ENCODE measurements around the gene LIMS2. TPM values are rescaled to one million over a fixed set of nuclear protein-coding genes. Genes with fewer than 3 reads are reported as not detected.

The LIMS2 gene
- total RNA-seq, 1 donor from 2014 or later, result 171 TPM

DNA sequence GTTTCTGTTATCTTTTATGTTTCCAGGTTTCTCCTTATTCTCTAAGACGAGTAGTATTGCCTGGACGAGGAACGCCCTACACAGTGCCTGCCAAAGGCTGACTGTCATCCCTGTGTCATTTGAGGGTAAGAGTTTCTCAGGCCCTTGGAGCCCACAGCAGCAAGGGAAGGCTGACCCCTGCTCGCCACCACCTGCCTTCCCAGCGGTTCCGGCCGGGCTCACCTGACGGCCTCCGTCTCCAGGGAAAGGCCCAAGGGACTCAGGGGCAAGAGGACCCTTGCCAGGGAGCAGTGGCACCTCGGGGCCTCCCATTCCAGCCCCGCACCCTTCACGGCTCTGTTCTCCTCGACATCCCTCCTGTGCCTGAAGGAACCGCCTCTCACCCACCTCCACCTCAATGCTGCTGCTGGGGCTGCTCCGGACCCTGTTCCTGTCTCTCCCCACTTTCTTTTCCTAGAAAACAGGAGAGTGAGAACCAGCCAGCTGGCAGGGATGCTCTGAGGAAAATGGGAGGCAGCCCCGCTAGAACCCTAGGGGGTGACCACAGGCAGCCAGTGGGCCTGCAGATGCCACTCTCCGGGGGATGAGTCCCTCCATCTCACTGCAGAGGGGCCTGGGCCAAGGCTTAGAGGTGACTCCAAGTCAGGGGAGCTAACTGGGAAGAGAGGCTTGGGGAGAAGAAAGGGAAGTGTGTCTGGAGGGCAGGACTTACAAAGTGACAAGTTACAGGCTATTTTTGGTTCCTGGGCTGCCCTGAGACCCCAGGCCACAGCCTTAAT is 1.9 kb downstream of the LIMS2 start:
- DNase-seq (ENCODE audit: low spot score), result no peak
- Mint-ChIP-seq H3K36me3 (ENCODE audit: low read depth) (peaks cover 6% of the 10 kb centered on the region), H3K27ac (ENCODE audit: unreplicated experiment) (peak overlapping the region; percentile 92), H3K9me3 (ENCODE audit: low read depth) (no peaks in the 10 kb centered on the region), H3K27me3 (ENCODE audit: low read depth) (no peaks in the 10 kb centered on the region), H3K4me3 (ENCODE audit: unreplicated experiment) (peak overlapping the region; percentile 96), H3K4me1 (ENCODE audit: low read depth) (peaks cover 62% of the 10 kb centered on the region)
- TF ChIP-seq, protein P1, sequence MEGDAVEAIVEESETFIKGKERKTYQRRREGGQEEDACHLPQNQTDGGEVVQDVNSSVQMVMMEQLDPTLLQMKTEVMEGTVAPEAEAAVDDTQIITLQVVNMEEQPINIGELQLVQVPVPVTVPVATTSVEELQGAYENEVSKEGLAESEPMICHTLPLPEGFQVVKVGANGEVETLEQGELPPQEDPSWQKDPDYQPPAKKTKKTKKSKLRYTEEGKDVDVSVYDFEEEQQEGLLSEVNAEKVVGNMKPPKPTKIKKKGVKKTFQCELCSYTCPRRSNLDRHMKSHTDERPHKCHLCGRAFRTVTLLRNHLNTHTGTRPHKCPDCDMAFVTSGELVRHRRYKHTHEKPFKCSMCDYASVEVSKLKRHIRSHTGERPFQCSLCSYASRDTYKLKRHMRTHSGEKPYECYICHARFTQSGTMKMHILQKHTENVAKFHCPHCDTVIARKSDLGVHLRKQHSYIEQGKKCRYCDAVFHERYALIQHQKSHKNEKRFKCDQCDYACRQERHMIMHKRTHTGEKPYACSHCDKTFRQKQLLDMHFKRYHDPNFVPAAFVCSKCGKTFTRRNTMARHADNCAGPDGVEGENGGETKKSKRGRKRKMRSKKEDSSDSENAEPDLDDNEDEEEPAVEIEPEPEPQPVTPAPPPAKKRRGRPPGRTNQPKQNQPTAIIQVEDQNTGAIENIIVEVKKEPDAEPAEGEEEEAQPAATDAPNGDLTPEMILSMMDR (IDR thresholded peaks at IDR 0.05), result no peak

DNA sequence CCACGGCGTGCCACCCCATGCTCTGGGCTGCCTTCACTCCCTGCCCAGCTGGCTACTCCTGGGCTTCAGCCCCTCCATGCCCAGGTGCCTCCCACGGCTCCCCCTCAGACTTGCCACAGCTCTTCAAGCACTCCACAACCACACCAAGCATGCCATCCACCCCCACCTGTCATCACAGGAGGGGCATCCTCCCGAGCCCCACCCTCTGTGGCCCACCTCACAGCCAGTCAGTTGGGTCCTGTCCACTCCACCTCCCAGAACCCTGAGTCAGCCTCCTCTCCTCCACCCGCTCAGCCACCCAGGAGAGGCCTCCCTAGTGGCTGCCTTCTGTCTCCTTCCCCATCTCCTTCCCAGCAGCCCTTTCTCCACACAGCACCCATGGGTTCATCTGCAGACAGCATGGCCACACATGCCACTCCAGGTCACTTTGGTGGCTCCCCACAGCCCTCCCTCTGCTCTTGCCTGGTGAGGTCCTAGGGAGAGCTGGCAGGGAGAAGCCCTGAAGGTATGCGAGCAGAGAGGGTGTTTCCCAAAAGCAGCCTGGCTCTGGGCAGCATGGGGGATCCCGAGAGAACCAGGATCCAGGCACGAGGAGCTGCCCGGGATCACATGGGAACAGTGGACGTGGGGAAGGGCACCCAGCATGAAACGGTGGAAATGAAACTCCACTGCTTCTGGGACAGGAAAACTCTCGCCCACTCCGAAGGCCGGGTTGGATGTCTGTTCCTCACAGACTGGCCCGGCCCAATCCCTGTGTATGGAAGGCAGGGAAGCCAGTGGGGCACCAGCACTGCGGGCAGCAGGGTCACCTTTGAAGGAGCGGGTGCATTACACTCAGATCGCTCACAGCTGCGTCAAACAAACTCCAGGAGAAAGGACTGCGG is 2.7 kb downstream of the LIMS2 start:
- H3K27ac Mint-ChIP-seq (ENCODE audit: unreplicated experiment), result peak overlapping the region; percentile 92
- no peaks in the 10 kb centered on the region for H3K9me3 Mint-ChIP-seq (ENCODE audit: low read depth)
- H3K36me3 Mint-ChIP-seq (ENCODE audit: low read depth), result peaks cover 6% of the 10 kb centered on the region
- TF ChIP-seq, protein P1 (IDR thresholded peaks at IDR 0.05), result no peak
- peaks cover 64% of the 10 kb centered on the region for H3K4me1 Mint-ChIP-seq (ENCODE audit: low read depth)
- peak overlapping the region; percentile 96 for H3K4me3 Mint-ChIP-seq (ENCODE audit: unreplicated experiment)
- no peak for DNase-seq (ENCODE audit: low spot score)
- H3K27me3 Mint-ChIP-seq (ENCODE audit: low read depth), result no peaks in the 10 kb centered on the region

DNA sequence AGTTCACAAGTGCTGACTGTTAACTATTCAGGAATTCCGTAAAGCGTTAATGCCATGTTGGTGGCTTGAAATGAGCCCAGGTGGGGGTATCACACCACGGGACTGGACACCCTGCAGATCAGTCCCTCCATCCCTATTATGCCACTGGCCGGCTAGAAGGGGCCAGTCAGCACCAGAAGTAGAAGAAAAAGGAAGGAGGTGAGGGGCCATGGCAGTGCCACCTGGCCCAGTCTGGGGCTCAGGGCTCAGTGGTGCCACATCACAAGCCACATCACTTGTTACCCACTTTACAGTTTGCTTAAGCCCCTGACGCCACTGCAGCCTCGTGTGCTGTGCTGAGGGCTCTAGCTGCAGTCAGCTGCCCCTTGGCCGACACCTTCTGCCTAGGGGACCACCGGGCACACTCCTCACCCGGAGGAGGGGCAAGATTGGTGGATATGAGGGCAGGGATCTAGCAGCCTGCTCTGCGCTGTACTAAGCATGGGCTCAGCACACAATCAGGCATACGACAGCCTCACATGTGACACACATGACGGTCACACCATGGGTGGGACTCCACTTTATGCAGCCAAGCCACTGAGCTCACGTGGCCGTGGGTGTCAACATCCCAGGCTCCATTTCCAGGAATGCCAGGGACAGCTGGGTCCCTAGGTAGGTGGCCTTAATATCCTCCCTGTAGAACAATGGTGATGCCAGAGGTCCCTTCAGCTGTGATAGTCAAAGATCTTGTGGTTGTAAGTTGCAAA is 3.6 kb downstream of the LIMS2 start:
- Mint-ChIP-seq H3K27me3 (ENCODE audit: low read depth) (no peaks in the 10 kb centered on the region), H3K4me1 (ENCODE audit: low read depth) (peaks cover 70% of the 10 kb centered on the region), H3K27ac (ENCODE audit: unreplicated experiment) (peak overlapping the region; percentile 92), H3K9me3 (ENCODE audit: low read depth) (no peaks in the 10 kb centered on the region), H3K4me3 (ENCODE audit: unreplicated experiment) (peak overlapping the region; percentile 96), H3K36me3 (ENCODE audit: low read depth) (peaks cover 6% of the 10 kb centered on the region)
- TF ChIP-seq, protein P1 (IDR thresholded peaks at IDR 0.05), result no peak
- DNase-seq (ENCODE audit: low spot score), result no peak

DNA sequence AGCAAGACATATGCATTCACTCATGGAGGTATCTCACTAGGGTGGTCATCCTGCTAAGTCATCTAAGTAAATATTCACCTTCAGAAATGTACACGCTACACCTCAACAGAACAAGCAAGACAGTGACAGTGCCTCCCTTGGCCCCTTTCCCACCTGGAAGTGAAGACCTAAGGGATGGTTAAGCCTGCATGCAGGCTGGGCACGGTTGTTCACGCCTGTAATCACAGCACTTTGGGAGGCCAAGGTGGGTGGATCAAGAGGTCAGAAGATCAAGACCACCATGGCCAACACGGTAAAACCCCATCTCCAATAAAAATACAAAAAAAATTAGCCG is 4.4 kb downstream of the LIMS2 start:
- DNase-seq (ENCODE audit: low spot score), result no peak
- Mint-ChIP-seq H3K27ac (ENCODE audit: unreplicated experiment) (peak overlapping the region; percentile 82), H3K4me3 (ENCODE audit: unreplicated experiment) (no peak overlapping the region), H3K4me1 (ENCODE audit: low read depth) (peaks cover 72% of the 10 kb centered on the region), H3K36me3 (ENCODE audit: low read depth) (peaks cover 6% of the 10 kb centered on the region), H3K27me3 (ENCODE audit: low read depth) (no peaks in the 10 kb centered on the region), H3K9me3 (ENCODE audit: low read depth) (no peaks in the 10 kb centered on the region)
- TF ChIP-seq, protein P1 (IDR thresholded peaks at IDR 0.05), result no peak
